Measurements from ENCODE around the gene CAND2. TPM values are rescaled to one million over a fixed set of nuclear protein-coding genes. Genes with fewer than 3 reads are reported as not detected.

The CAND2 gene
- total and polyA plus RNA-seq, 9 of the 15 experiments (the other 6 are each of a cell fraction or from before 2014, with no cell fraction given): 0.91 to 14.9 (median 4.3) TPM

DNA sequence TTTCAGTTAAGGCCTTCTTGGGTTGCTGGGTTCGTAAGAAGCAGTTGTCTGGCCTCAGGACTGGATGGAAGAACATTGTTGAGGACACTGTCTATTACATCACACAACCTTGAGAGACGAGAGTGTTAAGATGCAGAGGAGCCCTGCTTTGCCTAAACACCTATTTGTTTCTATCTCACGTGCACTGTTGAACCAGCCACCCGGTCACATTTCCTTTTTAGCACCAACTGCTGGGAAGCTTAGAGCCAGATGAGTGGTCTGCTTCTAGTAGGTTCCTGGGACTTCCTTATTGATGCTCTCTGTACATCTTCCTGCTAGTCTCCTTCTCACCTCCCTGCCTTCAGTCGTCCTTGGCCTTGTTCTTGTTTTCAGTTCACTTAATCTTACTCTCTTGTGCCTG, 22.3 kb downstream of the CAND2 start:
- CTCF ChIA-PET (ENCODE audit: low intra/inter-chr PET ratio): no interaction called here

More for the DNA sequence above, 22.3 kb downstream of the CAND2 start:
- BruUV-seq (replicated peaks): no TSS peak
- peaks cover 51% of the 10 kb centered on the region; the same call in 1 of the 3 replicates for H3K36me3 ChIP-seq (ENCODE audit: control insufficient read depth, insufficient read depth, low read length)
- no peak for FAIRE-seq
- intact Hi-C loops (cut with micrococcal nuclease) (no loop called here), in situ Hi-C loops (cut with MboI) (no loop called here)
- H3K9me3 ChIP-seq (replicated peaks; ENCODE audit: control insufficient read depth, insufficient read depth, low read depth, low read length): no peaks in the 10 kb centered on the region
- H2AFZ ChIP-seq (ENCODE audit: low read depth, low read length): no peak overlapping the region
- peaks cover 2 to 19% of the 10 kb centered on the region in 2 experiments; a peak in 2 of 5 replicates for H3K4me1 ChIP-seq (replicated peaks in 1 of 2; ENCODE audit: control insufficient read depth in 2 of 2, insufficient read depth in 2 of 2, low read length in 2 of 2)
- no peaks in the 10 kb centered on the region for H3K9me1 ChIP-seq (ENCODE audit: control insufficient read depth, insufficient read depth, low read length)
- no peaks in the 10 kb centered on the region for H3K27me3 ChIP-seq (ENCODE audit: control insufficient read depth in 2 of 2, insufficient read depth in 2 of 2, low read length in 2 of 2)
- no peak for TF ChIP-seq JUN (IDR thresholded peaks at IDR 0.05; ENCODE audit: borderline replicate concordance, low read depth, low read length)
- TF ChIP-seq JUN (CRISPR knock-in tag; IDR thresholded peaks at IDR 0.05; ENCODE audit: borderline replicate concordance): no peak
- no peak for TF ChIP-seq ZNF695 (CRISPR knock-in tag; IDR thresholded peaks at IDR 0.05)
- TF ChIP-seq, protein P1, sequence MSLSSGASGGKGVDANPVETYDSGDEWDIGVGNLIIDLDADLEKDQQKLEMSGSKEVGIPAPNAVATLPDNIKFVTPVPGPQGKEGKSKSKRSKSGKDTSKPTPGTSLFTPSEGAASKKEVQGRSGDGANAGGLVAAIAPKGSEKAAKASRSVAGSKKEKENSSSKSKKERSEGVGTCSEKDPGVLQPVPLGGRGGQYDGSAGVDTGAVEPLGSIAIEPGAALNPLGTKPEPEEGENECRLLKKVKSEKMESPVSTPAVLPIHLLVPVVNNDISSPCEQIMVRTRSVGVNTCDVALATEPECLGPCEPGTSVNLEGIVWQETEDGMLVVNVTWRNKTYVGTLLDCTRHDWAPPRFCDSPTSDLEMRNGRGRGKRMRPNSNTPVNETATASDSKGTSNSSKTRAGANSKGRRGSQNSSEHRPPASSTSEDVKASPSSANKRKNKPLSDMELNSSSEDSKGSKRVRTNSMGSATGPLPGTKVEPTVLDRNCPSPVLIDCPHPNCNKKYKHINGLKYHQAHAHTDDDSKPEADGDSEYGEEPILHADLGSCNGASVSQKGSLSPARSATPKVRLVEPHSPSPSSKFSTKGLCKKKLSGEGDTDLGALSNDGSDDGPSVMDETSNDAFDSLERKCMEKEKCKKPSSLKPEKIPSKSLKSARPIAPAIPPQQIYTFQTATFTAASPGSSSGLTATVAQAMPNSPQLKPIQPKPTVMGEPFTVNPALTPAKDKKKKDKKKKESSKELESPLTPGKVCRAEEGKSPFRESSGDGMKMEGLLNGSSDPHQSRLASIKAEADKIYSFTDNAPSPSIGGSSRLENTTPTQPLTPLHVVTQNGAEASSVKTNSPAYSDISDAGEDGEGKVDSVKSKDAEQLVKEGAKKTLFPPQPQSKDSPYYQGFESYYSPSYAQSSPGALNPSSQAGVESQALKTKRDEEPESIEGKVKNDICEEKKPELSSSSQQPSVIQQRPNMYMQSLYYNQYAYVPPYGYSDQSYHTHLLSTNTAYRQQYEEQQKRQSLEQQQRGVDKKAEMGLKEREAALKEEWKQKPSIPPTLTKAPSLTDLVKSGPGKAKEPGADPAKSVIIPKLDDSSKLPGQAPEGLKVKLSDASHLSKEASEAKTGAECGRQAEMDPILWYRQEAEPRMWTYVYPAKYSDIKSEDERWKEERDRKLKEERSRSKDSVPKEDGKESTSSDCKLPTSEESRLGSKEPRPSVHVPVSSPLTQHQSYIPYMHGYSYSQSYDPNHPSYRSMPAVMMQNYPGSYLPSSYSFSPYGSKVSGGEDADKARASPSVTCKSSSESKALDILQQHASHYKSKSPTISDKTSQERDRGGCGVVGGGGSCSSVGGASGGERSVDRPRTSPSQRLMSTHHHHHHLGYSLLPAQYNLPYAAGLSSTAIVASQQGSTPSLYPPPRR (CRISPR knock-in tag; IDR thresholded peaks at IDR 0.05; ENCODE audit: borderline replicate concordance): no peak
- TF ChIP-seq HDAC2 (IDR thresholded peaks at IDR 0.05): no peak
- TF ChIP-seq NR1H2 (CRISPR knock-in tag; IDR thresholded peaks at IDR 0.05): no peak
- TF ChIP-seq ZNF830 (CRISPR knock-in tag; IDR thresholded peaks at IDR 0.05): no peak
- H4K20me1 ChIP-seq (replicated peaks; ENCODE audit: control insufficient read depth, insufficient read depth, low read length): no peaks in the 10 kb centered on the region; the same call in 1 of the 2 replicates
- no peak overlapping the region for H3K27ac ChIP-seq (ENCODE audit: extremely low read depth, low read depth, low read length)
- POLR2A ChIA-PET: interaction anchor here (0.5 to 6.0 kb wide), 4 partner anchors 10 to 134 kb away, joined by 3 to 61 read pairs (median 15); no protein-coding TSS in a partner anchor
- WGBS (ENCODE audit: insufficient coverage, low coverage, missing lambda C conversion rate): 47% methylated on average over 5 of the region's 5 CpGs
- no peak for DNase-seq (ENCODE audit: extremely low read depth in 1 of 4, low spot score in 3 of 4)
- no peak overlapping the region for H3K4me2 ChIP-seq (ENCODE audit: insufficient read depth, low read length)
- no peak for ATAC-seq
- H3K79me2 ChIP-seq (ENCODE audit: control insufficient read depth, insufficient read depth, low read length): no peaks in the 10 kb centered on the region
- no peak overlapping the region; a peak in 1 of 4 replicates for H3K9ac ChIP-seq (ENCODE audit: insufficient read depth in 1 of 2, low read depth in 2 of 2, low read length in 2 of 2)
- H3K4me3 ChIP-seq: no peak overlapping the region

All from K562 (cell line).